Ureter (tissue), 1 donor: Measurements from ENCODE around the gene SLC22A8. TPM values are rescaled to one million over a fixed set of nuclear protein-coding genes. Genes with fewer than 3 reads are reported as not detected.
A peak's percentile ranks its signal among the peaks of the same experiment; 100 is the strongest.
"Not testable (repeated sequence)": the region's sequence is repeated elsewhere in the genome, so short reads cannot be mapped to it uniquely, and the experiment has no call there.

Source experiments
- DNase-seq: peaks from one replicate; pipeline ENCODE4 v3.0.0-alpha.2; 2020; ENCODE audit warnings: low spot score
- total RNA-seq: library from RNA; stranded (reverse); gene quantifications from one replicate; pipeline ENCODE4 v1.2.4, GENCODE V29; 2023
- donor health status: DM: yes; HTN: yes; CAD: no.

Gene SLC22A8
- total RNA-seq, 1 donor from 2014 or later = not detected

- no peak for DNase-seq
Observed at GRCh38 chr11:62985041-62985750, 30.4 kb downstream of the SLC22A8 start.

DNA sequence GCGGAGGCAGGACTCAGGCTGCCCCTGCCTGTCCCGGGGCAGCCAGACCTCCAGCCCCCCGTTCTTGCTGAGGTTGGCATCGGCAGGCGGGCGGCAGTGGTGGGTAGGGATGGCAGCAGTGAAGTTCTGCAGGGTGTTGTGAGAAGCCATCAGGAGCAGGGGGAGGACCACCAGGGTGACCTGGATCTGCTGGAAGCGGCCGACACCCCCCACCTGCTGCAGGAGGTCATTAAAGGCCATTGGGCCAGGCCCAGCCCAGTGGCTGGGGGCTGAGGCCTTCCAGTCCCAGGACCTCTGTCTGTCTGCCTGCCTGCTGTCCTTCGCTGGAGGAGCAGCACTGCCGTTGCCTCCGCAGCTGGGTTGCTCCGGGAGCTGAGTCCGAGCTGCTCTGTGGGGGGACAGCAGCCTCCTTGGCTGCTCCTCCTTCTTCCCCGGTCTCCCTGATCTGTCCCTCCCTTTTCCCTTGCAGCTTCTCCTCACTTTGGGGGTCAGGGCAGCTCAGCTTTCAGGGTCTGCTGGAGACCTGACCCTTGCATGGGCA lies 31.1 kb downstream of the SLC22A8 start, which contains the start of gene SLC22A6:
SLC22A6 (minus strand) TSS at position 517 of the 541 bp plus-strand sequence; CDS start at position 240, 277 bp downstream.
- DNase-seq = no peak

DNA sequence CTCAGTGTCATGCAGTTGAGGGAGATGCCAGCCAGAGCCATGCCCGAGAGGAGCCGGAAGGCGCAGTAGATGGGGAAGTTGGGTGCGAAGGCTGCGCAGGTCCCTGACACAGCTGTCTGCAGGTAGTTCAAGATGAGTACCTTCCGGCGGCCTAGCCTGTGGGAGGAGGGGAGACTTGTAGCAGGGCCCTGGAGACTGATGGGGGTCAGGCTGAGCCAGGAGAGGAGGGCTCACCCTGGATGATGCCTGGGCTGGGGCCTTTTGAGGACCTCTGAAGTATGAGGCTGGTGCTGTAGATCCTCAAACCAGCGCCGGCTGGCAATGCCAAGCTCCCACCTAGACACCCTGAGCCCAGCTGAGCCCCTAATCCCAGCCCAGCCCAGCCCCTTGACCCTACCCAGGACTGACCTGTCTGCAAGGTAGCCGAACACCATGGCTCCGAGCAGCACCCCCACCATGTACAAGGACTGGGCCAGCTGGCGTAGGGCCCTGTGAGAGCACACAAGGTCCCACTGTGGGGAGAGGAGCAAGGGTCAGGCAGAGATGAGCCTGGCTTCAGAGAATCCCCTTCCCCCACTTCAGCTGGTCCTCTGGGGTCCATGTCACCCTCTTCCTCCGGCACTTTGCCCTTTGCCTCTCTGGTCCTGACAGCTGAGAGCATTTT lies 32.0 kb downstream of the SLC22A8 start:
- no peak for DNase-seq

- DNase-seq = no peak
Observed at GRCh38 chr11:62981743-62982142, 33.9 kb downstream of the SLC22A8 start.

DNA sequence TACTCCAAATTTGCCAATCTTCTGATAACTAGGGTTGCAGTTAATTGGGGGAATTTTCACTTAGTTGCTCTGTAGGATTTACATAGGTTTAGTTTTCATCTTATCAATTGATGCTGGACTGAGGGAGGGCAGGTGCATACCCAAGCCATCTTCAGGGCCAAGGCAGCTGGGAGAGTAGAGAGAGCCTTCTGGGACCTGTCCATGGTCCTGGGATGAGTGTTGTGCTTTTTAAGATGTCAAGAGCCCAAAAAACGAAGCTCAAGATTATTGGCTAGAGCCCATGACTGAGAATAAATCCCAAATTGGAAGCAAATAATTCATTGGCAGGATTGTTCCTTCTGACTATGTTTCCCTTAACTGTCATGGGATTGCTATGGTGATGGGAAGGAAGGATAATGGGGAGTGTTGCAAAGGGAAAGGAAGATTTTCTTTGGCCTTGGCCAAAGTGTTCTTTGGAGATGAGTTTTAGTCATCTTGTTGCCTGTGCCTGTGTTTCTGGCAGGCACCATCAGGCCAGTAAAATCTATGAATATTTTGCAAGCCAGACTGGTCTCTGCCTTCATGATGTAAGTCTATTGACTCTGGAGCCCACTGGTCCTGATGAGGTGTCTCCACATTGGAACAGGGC lies 35.4 kb downstream of the SLC22A8 start:
- no peak for DNase-seq

DNA sequence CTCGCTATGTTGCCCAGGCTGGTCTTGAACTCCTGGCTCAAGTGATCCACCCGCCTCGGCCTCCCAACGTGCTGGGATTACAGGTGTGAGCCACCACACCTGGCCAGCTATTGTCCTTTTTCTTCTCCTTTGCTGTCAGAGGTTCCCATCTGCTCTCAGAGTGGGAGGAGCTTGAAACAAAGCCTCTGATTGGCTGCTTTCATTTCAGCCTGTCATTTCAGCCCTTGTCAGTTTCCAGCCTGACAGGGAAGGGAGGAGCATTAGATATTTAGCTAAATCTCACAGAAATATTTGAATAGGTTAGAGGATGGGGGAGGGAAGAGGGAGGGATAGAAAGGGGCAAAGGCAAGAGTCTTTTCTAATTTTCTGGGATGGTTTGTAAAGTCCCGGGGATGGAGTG lies 39.5 kb downstream of the SLC22A8 start:
- DNase-seq = no peak

- DNase-seq = no peak
Observed at GRCh38 chr11:62974848-62975522, 40.7 kb downstream of the SLC22A8 start.

DNA sequence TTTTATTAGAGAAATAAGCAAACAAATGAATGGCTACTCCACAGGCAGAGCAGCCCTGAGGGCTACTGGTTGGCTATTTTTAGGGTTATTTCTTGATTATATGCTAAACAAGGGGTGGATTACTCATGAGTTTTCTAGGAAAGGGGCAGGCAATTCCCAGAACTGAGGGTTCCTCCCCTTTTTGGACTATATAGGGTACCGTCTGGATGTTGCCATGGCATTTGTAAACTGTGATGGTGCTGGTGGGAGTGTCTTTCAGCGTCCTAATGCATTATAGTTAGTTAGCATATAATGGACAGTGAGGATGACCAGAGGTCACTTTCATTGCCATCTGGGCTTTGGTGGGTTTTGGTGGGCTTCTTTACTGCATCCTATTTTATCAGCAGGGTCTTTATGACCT lies 50.1 kb downstream of the SLC22A8 start:
- no peak for DNase-seq

GRCh38 chr11:62962391-62962790 lies 53.2 kb downstream of the SLC22A8 start:
- no peak for DNase-seq

DNA sequence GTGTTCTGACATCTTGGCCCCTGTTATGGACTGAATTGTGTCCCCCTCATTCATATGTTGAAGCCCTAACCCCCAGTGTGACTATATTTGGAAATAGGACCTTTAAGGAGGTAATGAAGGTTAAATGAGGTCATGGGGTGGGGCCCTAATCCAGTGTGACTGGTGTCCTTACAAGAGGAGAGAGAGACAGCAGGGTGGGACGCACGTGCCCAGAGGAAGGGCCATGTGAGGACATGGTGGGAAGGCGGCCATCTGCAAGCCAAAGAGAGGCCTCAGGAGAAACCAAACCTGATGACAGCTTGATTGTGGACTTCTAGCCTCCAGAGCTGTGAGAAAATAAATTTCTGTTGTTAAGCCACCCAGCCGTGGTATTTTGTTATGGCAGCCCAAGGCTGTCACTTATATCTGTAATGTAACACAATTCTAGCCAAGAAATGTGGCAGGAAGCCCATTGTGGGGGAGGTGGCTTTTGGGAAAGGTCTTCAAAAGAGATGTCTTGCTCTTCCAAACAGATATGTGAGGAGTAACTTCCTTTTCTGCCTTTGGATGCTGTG lies 54.5 kb downstream of the SLC22A8 start:
- no peak for DNase-seq

- no peak for DNase-seq
Observed at GRCh38 chr11:62959422-62959980, 56.1 kb downstream of the SLC22A8 start.

GRCh38 chr11:62958547-62959421 lies 56.9 kb downstream of the SLC22A8 start:
- DNase-seq = peak; percentile 55

GRCh38 chr11:62957147-62957546 lies 58.5 kb downstream of the SLC22A8 start:
- DNase-seq = no peak

DNA sequence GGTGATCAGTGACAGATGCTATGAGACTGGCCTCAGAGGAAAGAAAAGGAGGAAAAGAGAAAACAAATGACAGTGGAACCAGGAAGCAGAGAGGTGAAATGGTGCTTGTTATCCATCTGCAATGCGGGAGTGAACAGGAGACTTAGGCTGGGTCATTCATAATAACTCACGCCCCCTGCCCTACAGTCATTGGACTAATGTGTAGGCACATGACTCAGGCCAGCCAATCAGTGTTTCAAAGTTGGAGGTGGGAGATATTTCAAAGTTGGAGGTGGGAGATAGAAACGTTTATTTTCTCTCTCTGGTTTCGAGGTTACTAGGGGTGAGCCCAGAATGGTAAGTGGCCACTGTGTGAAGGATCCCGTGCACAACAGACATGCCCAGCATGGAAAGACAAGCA lies 61.2 kb downstream of the SLC22A8 start:
- DNase-seq = no peak

DNA sequence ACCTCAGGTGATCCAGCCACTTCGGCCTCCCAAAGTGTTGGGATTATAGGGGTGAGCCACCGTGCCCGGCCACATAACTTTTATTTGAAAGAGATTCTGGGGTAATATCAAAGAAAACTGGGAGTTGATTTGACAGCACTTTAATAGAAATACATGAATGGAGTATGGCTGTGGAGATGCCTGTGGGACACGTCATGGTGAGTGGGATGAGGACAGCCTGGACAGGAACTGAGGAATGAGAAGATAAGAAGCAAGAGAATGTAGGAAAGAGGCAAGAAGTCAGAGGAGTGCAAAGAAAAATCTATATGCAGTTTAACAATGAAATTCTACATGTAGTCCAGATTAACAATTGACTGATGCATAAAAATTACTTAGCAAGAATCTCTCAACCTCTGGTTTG lies 61.8 kb downstream of the SLC22A8 start:
- DNase-seq = no peak

- no peak for DNase-seq
Observed at GRCh38 chr11:62948765-62949320, 66.8 kb downstream of the SLC22A8 start.

DNA sequence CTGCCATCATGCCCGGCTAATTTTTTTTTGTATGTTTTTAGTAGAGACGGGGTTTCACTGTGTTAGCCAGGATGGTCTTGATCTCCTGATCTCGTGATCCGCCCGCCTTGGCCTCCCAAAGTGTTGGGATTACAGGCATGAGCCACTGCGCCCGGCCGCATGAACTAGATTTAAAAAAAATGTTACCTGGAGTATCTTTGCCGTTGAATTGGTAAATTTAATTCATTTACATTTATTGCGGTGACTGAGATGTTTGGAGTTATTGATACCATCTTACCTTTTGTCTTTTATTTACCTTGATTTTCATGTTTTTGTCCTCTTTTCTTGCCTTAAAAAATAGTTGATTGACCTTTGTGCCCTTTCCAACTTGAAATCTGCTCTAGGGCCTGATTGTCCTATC lies 70.1 kb downstream of the SLC22A8 start:
- DNase-seq = not testable (repeated sequence)
